NT2/D1 (cell line): Measurements from ENCODE around the gene NUBP2.

Experiments
- DNase-seq: peaks from one replicate; pipeline ENCODE4 v3.0.0-alpha.2; 2011; ENCODE audit warnings: low read depth, low spot score
- H3K27me3 ChIP-seq: 2 replicates; pipeline ENCODE4 v1.6.0; 2011; ENCODE audit warnings: mild to moderate bottlenecking; ENCODE audit not compliant: insufficient read length, insufficient read depth
- H3K36me3 ChIP-seq: 2 replicates; pipeline ENCODE4 v1.6.1; 2011; ENCODE audit warnings: mild to moderate bottlenecking, low read length, mixed read lengths; ENCODE audit not compliant: insufficient read depth, insufficient read length
- H3K4me1 ChIP-seq: 2 replicates; pipeline ENCODE4 v1.5.1; 2011; ENCODE audit not compliant: insufficient read depth, insufficient read length
- H3K4me3 ChIP-seq: 2 replicates; pipeline ENCODE4 v1.5.1; 2011; ENCODE audit warnings: low read depth; ENCODE audit not compliant: insufficient read length
- H3K9ac ChIP-seq: 2 replicates; pipeline ENCODE4 v1.6.0; 2011; ENCODE audit warnings: low read depth; ENCODE audit not compliant: insufficient read length
- H3K9me3 ChIP-seq: 2 replicates; pipeline ENCODE4 v1.5.1; 2011; ENCODE audit warnings: mild to moderate bottlenecking, low read length; ENCODE audit not compliant: insufficient read depth
- SUZ12 ChIP-seq: IDR thresholded peaks from 2 replicates; pipeline ENCODE4 v1.6.1; 2011; ENCODE audit not compliant: insufficient read length, insufficient read depth; ENCODE audit errors: extremely low read depth
- YY1 ChIP-seq: IDR thresholded peaks from 2 replicates; pipeline ENCODE4 v1.6.1; 2011; ENCODE audit not compliant: insufficient read length, insufficient read depth
- ZNF274 ChIP-seq: IDR thresholded peaks from 2 replicates; pipeline ENCODE4 v1.6.1; 2011; ENCODE audit warnings: mild to moderate bottlenecking, low read depth, low read length

Gene NUBP2

DNA sequence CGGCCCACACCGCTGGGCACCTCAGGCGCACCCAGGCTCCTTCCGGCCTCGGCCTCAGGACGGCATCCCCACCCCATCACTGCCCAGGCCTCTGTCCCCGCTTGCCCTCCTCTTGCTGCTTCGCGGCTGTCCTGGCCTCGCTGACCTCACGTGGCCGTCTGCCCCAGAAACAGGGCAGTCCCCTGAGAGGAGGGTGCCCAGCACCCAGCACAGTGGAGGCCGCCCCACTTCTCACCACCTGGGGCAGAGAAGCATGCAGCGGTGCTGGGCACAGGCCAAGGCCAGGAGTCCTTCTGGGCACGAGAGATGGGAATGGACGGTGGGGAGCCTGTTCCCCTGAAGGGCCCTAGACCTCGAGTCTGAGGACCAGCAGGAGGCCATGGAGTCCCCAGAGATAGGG lies 35.0 kb downstream of the NUBP2 start:
- Histone ChIP-seq H3K36me3 (peaks cover 29% of the 10 kb centered on the region), H3K27me3 (no peaks in the 10 kb centered on the region)

DNA sequence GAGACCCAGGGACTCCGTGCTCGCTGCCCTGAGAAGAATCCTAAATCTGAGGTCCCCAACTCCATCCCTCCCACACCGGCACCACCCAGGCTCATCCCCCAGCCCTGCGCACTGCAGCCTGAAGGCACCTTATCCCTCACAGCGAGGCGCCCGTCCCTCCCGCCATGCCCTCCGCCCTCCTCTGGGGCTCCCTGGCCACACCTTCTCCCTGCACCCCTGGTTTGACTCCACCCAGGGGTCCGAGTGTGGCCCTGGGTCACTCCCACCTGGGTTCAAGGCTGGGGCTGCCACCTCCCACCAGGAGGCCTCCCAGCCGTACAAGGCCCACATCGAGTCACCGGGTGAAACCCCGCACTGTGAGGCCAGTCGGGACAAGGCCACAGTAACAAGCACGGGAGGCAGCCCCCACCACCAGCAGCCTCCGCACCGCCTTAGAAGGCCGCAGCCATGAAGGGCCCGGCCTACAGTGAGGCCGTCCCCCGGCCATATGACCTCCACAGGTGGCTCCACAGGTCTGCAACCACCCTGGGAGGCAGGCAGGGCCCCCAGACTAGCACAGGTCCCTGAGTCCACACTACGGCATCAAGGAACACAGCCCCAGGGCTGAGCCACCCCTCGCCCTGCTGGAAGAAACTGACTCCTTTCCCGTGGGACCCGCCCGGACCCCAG lies 35.6 kb downstream of the NUBP2 start:
- H3K9ac ChIP-seq: no peak overlapping the region
- no peaks in the 10 kb centered on the region for H3K4me1 ChIP-seq
- peaks cover 31% of the 10 kb centered on the region for H3K36me3 ChIP-seq
- no peak for TF ChIP-seq YY1
- TF ChIP-seq ZNF274: no peak
- TF ChIP-seq SUZ12: no peak
- no peaks in the 10 kb centered on the region for H3K27me3 ChIP-seq
- no peak for DNase-seq
- no peak overlapping the region for H3K4me3 ChIP-seq
- H3K9me3 ChIP-seq: no peaks in the 10 kb centered on the region

More for the DNA sequence above, 35.0 kb downstream of the NUBP2 start:
- no peak for DNase-seq
- no peaks in the 10 kb centered on the region for H3K9me3 ChIP-seq
- H3K4me1 ChIP-seq: no peaks in the 10 kb centered on the region
- no peak for TF ChIP-seq YY1
- TF ChIP-seq ZNF274: no peak
- TF ChIP-seq SUZ12: no peak
- no peak overlapping the region for H3K4me3 ChIP-seq
- no peak overlapping the region for H3K9ac ChIP-seq

DNA sequence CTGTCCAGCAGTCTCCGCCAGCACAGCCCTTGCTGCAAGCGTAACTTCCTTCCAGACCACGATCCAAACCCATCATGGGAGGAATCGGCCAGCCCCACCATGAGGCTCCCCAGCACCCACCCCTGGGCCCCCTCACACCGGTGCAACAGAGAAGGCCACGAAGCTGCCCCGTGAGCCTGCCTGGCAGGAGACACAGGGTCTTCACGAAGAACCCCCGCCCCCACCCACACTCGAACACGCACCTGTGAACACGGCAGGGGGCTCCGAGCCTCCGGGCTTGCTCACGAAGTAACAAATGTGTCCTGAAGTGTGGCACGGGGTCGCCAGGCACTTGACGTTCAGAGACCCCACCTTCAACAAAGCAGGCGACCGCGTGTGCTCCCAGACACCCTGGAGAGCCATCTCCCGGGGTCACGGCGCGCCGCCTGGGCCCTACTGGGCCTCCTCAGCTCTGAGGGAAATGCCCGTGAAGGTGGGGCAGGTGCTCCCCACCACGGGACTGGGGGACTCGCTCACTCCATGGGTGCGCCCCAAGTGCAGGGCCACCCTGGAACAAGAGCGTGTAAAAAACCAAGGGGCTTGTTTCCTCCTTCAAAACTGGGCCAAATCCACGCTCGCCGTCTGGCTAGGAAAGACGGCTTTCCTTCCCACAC lies 36.2 kb downstream of the NUBP2 start:
- Histone ChIP-seq H3K4me1 (no peaks in the 10 kb centered on the region), H3K27me3 (no peaks in the 10 kb centered on the region), H3K9me3 (no peaks in the 10 kb centered on the region), H3K36me3 (peaks cover 31% of the 10 kb centered on the region), H3K4me3 (no peak overlapping the region), H3K9ac (no peak overlapping the region)
- no peak for DNase-seq
- TF ChIP-seq YY1 (no peak), ZNF274 (no peak), SUZ12 (no peak)

DNA sequence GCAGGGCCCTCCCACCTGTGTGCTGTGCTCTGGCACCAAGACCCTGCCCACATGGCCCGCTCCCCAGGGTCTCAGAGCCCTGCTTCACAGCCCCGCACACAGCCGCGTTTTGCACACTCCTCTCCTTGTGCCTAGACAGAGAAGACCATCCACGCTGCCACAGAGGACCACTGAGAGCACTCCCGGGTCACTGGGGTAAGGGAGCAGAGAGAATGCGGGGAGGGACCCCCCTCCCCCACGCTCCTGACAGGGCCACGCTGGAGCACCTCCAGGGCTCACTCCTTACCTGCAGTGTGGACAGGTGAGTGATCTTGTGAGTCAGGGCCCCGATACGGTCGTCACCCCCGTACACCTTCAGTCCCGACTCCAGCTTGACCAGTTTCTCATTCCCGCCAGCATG lies 36.9 kb downstream of the NUBP2 start:
- TF ChIP-seq YY1 (no peak), ZNF274 (no peak), SUZ12 (no peak)
- H3K27me3 ChIP-seq: peaks cover 4% of the 10 kb centered on the region
- no peak overlapping the region for H3K4me3 ChIP-seq
- no peak overlapping the region for H3K9ac ChIP-seq
- no peaks in the 10 kb centered on the region for H3K9me3 ChIP-seq
- no peak for DNase-seq
- peaks cover 31% of the 10 kb centered on the region for H3K36me3 ChIP-seq
- H3K4me1 ChIP-seq: no peaks in the 10 kb centered on the region

DNA sequence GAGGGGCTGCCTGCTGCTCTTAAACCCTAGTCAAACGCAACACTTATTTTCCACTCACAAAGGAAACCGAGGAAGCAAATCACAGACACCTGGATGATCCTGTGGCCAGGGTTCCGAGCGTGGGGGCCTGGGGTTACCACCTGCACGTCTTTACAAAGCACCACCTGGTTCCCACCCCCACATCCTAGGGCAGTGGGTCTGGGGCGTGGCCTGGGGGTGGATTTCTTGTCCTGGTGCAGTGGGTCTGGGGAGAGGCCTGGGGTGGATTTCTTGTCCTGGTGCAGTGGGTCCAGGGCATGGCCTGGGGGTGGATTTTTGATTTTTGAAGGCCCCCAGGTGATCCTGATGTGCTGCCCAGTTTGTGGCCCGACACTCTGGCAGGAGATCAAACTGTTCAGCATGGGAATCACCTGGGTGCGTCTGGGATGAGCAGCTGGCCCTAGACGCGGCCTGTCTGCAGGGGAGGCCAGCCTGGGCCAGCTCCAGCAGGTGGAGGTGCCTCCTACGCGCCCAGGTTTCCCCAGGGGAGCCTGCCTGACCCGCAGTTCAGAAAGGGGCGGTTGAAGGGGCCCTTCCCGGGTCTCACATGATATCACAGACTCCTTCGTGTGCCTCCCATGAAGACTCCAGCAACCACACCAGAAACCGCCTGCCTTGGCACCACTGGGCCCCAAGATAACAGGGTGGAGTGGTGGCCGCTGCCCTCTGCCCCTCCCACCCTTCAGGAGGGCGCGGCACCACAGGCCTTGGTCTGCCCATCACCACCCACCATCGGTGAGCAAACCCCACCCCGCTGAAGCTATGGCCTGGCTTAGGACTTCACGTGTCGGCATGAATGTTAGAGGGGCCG lies 37.6 kb downstream of the NUBP2 start:
- H3K36me3 ChIP-seq: peaks cover 30% of the 10 kb centered on the region
- no peak overlapping the region for H3K4me3 ChIP-seq
- H3K9ac ChIP-seq: no peak overlapping the region
- H3K27me3 ChIP-seq: peaks cover 7% of the 10 kb centered on the region
- H3K4me1 ChIP-seq: no peaks in the 10 kb centered on the region
- DNase-seq: no peak
- H3K9me3 ChIP-seq: no peaks in the 10 kb centered on the region
- TF ChIP-seq SUZ12 (no peak), YY1 (no peak), ZNF274 (no peak)

DNA sequence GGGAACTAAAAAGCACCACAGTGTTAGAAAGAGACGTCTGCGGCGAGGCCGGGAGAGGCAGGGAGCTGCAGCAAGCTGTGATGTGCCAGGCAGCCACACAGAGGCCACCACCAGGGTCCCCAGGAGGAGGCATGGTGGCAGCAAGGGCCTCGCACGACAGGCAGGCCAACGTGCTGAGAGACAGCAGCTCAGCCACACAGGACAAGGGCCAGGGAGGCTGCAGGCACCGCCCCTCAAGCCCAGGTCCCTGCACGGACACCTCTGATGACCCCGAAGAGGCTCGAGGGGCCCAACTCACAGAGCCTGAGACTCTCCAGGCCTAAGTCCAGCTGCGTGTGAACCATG lies 38.2 kb downstream of the NUBP2 start:
- H3K36me3 ChIP-seq: peaks cover 28% of the 10 kb centered on the region
- DNase-seq: no peak
- H3K9me3 ChIP-seq: no peaks in the 10 kb centered on the region
- H3K9ac ChIP-seq: no peak overlapping the region
- peaks cover 12% of the 10 kb centered on the region for H3K27me3 ChIP-seq
- no peak for TF ChIP-seq SUZ12
- TF ChIP-seq YY1: no peak
- no peak for TF ChIP-seq ZNF274
- no peak overlapping the region for H3K4me3 ChIP-seq
- no peaks in the 10 kb centered on the region for H3K4me1 ChIP-seq

DNA sequence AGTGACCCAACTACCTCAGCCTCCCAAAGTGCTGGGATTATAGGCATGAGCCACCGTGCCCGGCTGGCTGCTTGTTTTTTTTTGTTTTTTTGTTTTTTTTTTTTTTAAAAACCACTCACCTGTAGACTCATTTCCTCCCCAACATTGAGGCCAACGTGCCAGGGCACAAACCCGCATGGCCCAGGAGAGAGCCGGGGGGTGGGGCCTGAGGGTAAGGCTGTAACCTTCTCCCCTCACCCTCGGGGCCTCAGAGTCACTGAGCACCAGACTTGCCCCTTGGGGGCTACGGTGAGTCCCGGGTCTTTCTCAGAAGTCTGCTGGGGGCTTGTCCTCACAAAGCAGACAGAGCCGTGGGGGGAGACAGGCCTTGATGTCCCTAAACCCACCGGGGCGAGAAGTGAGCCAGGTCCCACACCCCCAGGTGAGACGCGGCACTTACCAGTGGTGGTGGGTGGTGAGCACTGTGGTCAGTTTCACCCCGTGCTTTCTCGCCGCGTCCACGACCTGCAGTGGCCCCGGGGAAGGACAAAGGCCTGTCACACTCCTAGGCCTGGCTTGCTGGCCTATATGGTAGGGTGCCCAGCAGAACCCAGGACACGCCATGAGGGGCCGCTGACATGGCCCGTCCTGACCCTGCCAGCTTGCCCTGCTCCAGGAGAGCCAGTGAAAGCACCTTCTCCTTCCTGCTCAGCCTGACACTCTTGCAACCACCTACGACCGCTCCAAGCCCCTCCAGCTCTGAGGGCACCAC lies 39.3 kb downstream of the NUBP2 start:
- Histone ChIP-seq H3K36me3 (peaks cover 21% of the 10 kb centered on the region), H3K27me3 (peaks cover 12% of the 10 kb centered on the region), H3K4me1 (no peaks in the 10 kb centered on the region), H3K9ac (no peak overlapping the region), H3K4me3 (no peak overlapping the region), H3K9me3 (no peaks in the 10 kb centered on the region)
- DNase-seq: no peak
- no peak for TF ChIP-seq YY1
- TF ChIP-seq SUZ12: no peak
- TF ChIP-seq ZNF274: no peak
